Breast epithelium (tissue), 4 donors: Measurements from ENCODE around the gene KIAA1217. TPM values are rescaled to one million over a fixed set of nuclear protein-coding genes. Genes with fewer than 3 reads are reported as not detected.

ENCODE experiments used
- DNase-seq, 2 donors: peaks; one replicate each; pipeline ENCODE4 v3.0.0-alpha.2; 2019; ENCODE audit warnings: low spot score in 2 of 2
- H3K27ac ChIP-seq, 2 donors: fragments of 200-600 bp; sonication (generic) in 1 of 2; one replicate each; pipeline ENCODE4 v1.5.1; 2016 to 2019; ENCODE audit warnings: mild to moderate bottlenecking in 1 of 2
- H3K27me3 ChIP-seq, 2 donors: fragments of 200-600 bp; sonication (generic) in 1 of 2; one replicate each; pipeline versions ENCODE4 v1.5.1 to v1.6.0; 2017 to 2019; ENCODE audit warnings: control low read depth in 1 of 2, mild to moderate bottlenecking in 1 of 2
- H3K36me3 ChIP-seq: fragments of 200-600 bp; one replicate; pipeline ENCODE4 v1.5.1; 2019
- H3K4me1 ChIP-seq, 2 donors: fragments of 200-600 bp; sonication (generic); one replicate each; pipeline ENCODE4 v1.5.1; 2016 to 2019; ENCODE audit warnings: control low read depth in 1 of 2
- H3K4me3 ChIP-seq, 3 donors: fragments of 200-600 bp; sonication (generic); 1 replicate in 2 of 3; 2 replicates in 1 of 3; pipeline ENCODE4 v1.5.1; 2016 to 2019; ENCODE audit warnings: mild to moderate bottlenecking in 3 of 3, moderate library complexity in 2 of 3
- H3K9me3 ChIP-seq, 2 donors: fragments of 200-600 bp; sonication (generic) in 1 of 2; one replicate each; pipeline ENCODE4 v1.5.1; 2016 to 2019; ENCODE audit warnings: control low read depth in 1 of 2
- CTCF ChIP-seq, 3 donors: fragments of 450-650 bp; IDR thresholded peaks; one replicate each; pipeline ENCODE4 v1.5.1; 2016 to 2017; ENCODE audit warnings: antibody characterized with exemption in 3 of 3, mild to moderate bottlenecking in 3 of 3, moderate library complexity in 3 of 3
- POLR2A ChIP-seq: fragments of 450-650 bp; IDR thresholded peaks from one replicate; pipeline ENCODE4 v1.6.1; 2016; ENCODE audit warnings: antibody characterized with exemption, mild to moderate bottlenecking, moderate library complexity
- POLR2AphosphoS5 ChIP-seq, 3 donors: sonication (generic); formaldehyde crosslinking; IDR thresholded peaks; one replicate each; pipeline ENCODE4 v1.6.1; 2017; ENCODE audit warnings: antibody characterized with exemption in 3 of 3
- intact Hi-C: fragments of 100-400 bp; cut with DNase I; formaldehyde crosslinking; loops from one replicate; pipeline ENCODE4 v1.15.1; 2023; ENCODE audit warnings: low total_unique reads
- total RNA-seq, 3 donors: library from RNA; depleted of rRNA; stranded (reverse); fragments of >200 nt; gene quantifications; one replicate each; pipeline ENCODE4 v1.1.0, GENCODE V29; 2016

The KIAA1217 gene
- total RNA-seq, 3 donors from 2014 or later: 19.7 to 154 (median 83.6) TPM

- peak overlapping the region; percentile 91 to 97 for H3K27ac ChIP-seq
- H3K27me3 ChIP-seq: no peaks in the 10 kb centered on the region
- H3K9me3 ChIP-seq: no peaks in the 10 kb centered on the region
- peak; percentile 61 to 90 for DNase-seq
- peaks cover 10 to 20% of the 10 kb centered on the region in 2 donors for H3K4me1 ChIP-seq
- intact Hi-C loops: loop anchor here (5.0 kb wide), 1 partner anchor 257 kb away; the partner anchor contains the start of gene ARHGAP21
- peak overlapping the region in 2 of 3 donors; percentile 49 to 63 for H3K4me3 ChIP-seq
- peak in 1 of 3 donors; percentile 68 for TF ChIP-seq POLR2AphosphoS5 (IDR thresholded peaks at IDR 0.05)
- TF ChIP-seq POLR2A: no peak
- H3K36me3 ChIP-seq: no peaks in the 10 kb centered on the region
These were observed 256.4 kb downstream of the KIAA1217 start for GRCh38 chr10:24465124-24465874.

- H3K4me1 ChIP-seq: peaks cover 10 to 20% of the 10 kb centered on the region in 2 donors
- no peaks in the 10 kb centered on the region for H3K27me3 ChIP-seq
- DNase-seq: peak in 1 of 2 donors; percentile 84
- TF ChIP-seq POLR2AphosphoS5 (IDR thresholded peaks at IDR 0.05) (peak in 2 of 3 donors; percentile 18 to 85), CTCF (IDR thresholded peaks at IDR 0.05) (no peak), POLR2A (peak; percentile 66)
- no peaks in the 10 kb centered on the region for H3K36me3 ChIP-seq
- H3K4me3 ChIP-seq: peak overlapping the region in 2 of 3 donors; percentile 49 to 63
- intact Hi-C loops: loop anchor here (5.0 kb wide), 1 partner anchor 256 kb away; the partner anchor contains the start of gene ARHGAP21
- H3K27ac ChIP-seq: peak overlapping the region; percentile 91 to 97
- H3K9me3 ChIP-seq: no peaks in the 10 kb centered on the region
These were observed 257.2 kb downstream of the KIAA1217 start for GRCh38 chr10:24465891-24466818.

GRCh38 chr10:24467136-24467535 lies 258.2 kb downstream of the KIAA1217 start:
- no peaks in the 10 kb centered on the region for H3K27me3 ChIP-seq
- intact Hi-C loops: loop anchor here (5.0 kb wide), 1 partner anchor 255 kb away; the partner anchor contains the start of gene ARHGAP21
- no peaks in the 10 kb centered on the region for H3K36me3 ChIP-seq
- peaks cover 10 to 20% of the 10 kb centered on the region in 2 donors for H3K4me1 ChIP-seq
- H3K9me3 ChIP-seq: no peaks in the 10 kb centered on the region
- DNase-seq: no peak
- peak overlapping the region; percentile 91 to 97 for H3K27ac ChIP-seq
- H3K4me3 ChIP-seq: peak overlapping the region in 2 of 3 donors; percentile 49 to 63
- TF ChIP-seq POLR2AphosphoS5 (IDR thresholded peaks at IDR 0.05): no peak
- no peak for TF ChIP-seq POLR2A
- TF ChIP-seq CTCF (IDR thresholded peaks at IDR 0.05): no peak

- DNase-seq: no peak
- Histone ChIP-seq H3K27ac (peak overlapping the region; percentile 91 to 97), H3K4me1 (peaks cover 10 to 20% of the 10 kb centered on the region in 2 donors), H3K27me3 (no peaks in the 10 kb centered on the region), H3K36me3 (no peaks in the 10 kb centered on the region), H3K4me3 (peak overlapping the region in 2 of 3 donors; percentile 49 to 63), H3K9me3 (peaks cover 0 to 2% of the 10 kb centered on the region in 2 donors)
- intact Hi-C loops: loop anchor here (5.0 kb wide), 1 partner anchor 255 kb away; the partner anchor contains the start of gene ARHGAP21
- TF ChIP-seq CTCF (IDR thresholded peaks at IDR 0.05) (no peak), POLR2AphosphoS5 (IDR thresholded peaks at IDR 0.05) (no peak), POLR2A (no peak)
These were observed 258.7 kb downstream of the KIAA1217 start for GRCh38 chr10:24467605-24468004.

- peak overlapping the region in 2 of 3 donors; percentile 49 to 63 for H3K4me3 ChIP-seq
- no peaks in the 10 kb centered on the region for H3K27me3 ChIP-seq
- peak in 1 of 2 donors; percentile 67 for DNase-seq
- H3K4me1 ChIP-seq: peaks cover 7 to 20% of the 10 kb centered on the region in 2 donors
- intact Hi-C loops: loop anchor here (5.0 kb wide), 1 partner anchor 254 kb away; the partner anchor contains the start of gene ARHGAP21
- peak in 1 of 3 donors; percentile 61 for TF ChIP-seq POLR2AphosphoS5 (IDR thresholded peaks at IDR 0.05)
- TF ChIP-seq CTCF (IDR thresholded peaks at IDR 0.05): no peak
- peak overlapping the region; percentile 91 to 97 for H3K27ac ChIP-seq
- H3K9me3 ChIP-seq: peaks cover 0 to 3% of the 10 kb centered on the region in 2 donors
- no peaks in the 10 kb centered on the region for H3K36me3 ChIP-seq
These were observed 259.4 kb downstream of the KIAA1217 start for GRCh38 chr10:24468281-24468751.
